NCI-H2107 (cell line): ENCODE results near the gene CDC14C.
"Not testable (repeated sequence)": the region's sequence is repeated elsewhere in the genome, so short reads cannot be mapped to it uniquely, and the experiment has no call there.

Experiments
- DNase-seq: peaks from one replicate; lab custom pipeline; 2025; lab: John Stamatoyannopoulos, UW

Gene CDC14C

DNA sequence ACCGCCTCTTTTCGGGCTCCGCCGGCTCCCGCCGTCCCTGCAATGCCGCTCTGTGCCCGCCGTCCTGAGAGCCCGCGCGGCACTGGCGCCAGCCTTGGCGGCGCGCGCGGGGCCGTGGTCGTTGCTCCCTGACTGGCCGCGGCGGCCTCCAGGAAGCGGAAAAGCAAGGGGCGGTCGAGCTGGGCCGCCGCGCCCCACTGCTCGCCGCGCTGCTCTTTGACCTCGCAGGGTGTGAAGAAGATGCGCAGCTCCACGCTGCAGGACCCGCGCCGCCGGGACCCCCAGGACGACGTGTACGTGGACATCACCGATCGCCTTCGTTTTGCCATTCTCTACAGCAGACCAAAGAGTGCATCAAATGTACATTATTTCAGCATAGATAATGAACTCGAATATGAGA, at the start of gene CDC14C:
CDC14C (plus strand) TSS at position 115 of the 400 bp plus-strand sequence; CDS start at position 241, 126 bp downstream.
- DNase-seq: no peak

DNA sequence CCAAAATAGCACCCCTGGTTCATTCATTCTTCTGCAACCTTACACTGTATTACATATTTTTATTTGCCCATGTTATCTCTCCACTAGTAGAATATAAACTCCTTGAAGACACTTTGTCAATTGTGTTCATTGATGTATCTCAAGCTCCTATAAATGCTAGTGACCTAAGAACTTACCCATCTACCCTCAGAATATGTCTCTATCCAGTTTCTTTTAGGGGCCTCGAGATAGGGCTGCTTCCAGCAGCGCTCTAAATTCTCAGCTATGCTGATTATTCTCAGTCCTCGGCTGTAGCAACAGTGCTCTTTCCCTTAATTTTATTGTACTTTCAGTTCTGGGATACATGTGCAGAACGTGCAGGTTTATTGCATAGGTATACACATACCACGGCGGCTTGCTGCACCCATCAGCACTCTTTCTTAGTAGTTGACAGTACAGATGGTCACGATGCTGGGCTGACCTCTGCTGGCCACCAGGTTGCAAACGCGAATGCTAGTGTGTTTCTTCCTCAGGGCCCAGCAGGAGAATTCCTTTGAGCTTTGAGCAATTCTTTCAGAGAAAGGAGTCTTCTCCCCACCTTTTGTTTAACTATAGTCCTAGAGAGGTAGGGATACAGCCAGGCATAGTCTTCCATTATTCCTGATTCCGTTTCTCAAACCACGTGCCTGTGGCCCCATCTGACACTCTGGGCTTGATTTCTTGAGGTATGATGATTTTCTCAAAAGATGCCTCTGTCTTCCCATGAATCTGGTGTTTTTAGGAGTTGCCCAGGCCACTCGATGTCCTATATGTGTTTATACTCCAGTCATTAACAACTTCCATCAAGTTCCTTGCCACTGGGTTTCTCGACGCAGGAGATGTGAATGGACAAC, 49.1 kb upstream of the CDC14C start:
- no peak for DNase-seq

DNA sequence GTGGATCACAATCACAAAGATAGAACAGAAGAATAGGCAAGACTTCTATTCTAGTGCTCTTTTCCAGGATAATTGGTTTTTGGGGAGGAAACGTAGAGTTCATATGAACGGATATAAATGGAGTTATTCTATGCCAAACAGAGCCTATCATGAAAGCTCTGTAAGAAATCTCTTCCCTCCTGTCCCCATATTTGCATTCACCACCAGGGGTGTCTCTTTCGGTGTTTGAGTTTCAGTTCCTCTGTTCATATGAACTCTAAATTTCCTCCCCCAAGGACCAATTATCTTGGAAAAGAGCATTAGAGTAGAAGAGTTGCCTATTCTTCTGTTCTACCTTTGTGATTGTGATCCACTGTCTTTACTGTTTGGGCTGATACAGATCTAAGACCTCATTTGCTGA, 48.3 kb upstream of the CDC14C start:
- no peak for DNase-seq

DNA sequence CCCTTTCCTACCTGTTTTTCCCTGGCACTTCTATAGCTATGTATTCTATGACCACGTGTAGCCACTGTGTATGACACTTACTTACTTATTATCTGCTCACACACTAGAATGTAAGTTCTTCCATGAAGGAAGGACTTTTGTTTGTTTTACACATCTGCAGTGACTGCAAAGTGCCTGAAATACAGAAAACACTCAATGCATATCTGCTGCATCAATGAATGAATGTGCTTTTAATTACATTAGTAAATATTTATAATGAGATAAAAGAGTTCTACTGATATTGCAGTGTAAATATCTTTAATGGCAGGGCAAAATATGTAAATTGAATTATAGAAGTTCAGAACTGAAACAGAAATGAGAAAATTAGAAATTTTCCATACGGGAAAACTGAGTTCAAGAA, 43.5 kb upstream of the CDC14C start:
- no peak for DNase-seq

GRCh38 chr7:48887500-48887899, 36.8 kb upstream of the CDC14C start:
- no peak for DNase-seq

DNA sequence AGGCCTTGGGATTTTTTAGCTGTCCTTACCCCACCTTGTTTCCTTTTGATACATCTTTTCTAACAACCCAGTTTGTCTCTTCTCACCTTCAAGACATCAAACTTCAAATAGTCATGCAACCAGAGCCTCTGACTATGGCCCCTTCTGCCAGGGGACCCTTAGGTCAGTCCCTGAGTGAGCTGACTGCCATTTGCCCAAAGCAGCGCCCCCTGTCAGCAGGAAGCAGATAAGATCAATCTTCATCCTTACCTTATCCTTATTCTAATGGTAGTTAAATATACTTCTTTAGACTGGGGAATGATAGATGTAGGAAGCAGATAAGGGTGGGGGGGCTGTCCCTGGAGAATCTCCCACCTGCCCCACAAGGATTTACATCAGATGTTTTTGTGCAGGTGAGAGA, 29.8 kb upstream of the CDC14C start:
- DNase-seq: no peak

DNA sequence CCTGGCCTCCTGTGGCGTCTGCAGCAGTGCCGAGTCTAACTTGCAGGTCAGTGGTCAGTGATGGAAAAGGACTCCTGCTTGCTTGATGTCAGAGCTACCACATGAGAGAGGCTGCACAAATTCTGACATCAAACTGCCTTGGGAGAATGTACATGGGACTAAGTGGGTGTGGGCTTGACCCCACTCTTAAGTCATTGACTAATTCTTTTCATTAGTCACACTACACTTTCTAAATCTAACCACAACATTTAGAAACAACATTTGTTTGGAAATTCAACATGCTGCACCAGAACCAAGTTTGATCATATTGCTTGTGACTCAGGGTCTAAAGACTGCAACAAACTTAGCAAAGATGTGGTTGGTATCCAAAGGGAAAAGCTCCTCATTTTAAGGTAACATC, 24.4 kb upstream of the CDC14C start:
- DNase-seq: no peak

DNA sequence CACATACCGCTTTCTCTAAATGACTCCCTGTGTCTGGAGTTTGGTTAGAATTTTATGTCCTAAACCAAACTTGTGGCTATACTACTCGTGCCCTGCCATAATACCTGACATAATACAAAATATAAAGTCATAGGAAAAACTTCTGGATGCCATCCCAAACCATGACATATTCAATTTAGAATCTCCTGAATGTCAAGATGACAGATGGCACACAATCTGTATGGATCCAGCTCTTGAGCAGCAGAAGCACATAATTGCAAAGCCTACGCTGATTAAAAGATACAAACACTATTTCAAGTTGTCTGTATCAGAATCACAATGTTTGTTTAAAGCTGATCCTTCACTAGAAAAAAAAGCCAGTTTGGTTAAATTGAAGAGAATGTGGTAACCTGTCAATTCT, 22.4 kb upstream of the CDC14C start:
- DNase-seq: no peak

DNA sequence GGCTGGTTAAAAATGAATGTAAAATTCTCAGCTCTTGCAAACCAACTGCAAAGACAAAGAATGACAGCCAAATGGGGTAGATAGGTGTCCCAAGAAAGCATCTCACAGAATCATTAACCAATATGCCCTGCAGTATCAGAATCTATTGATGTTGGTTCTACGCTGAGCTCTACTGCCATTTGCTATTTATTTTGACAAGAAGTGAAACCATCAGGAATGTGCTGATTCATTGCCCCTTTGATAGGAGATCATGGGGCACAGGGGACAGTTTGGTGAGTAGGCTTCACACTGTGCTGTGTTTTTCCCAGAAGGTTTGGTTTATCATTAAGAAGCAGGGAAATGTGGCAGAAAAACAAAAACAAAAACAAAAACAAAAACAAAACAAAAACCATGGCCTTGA, 19.4 kb upstream of the CDC14C start:
- DNase-seq: no peak

DNA sequence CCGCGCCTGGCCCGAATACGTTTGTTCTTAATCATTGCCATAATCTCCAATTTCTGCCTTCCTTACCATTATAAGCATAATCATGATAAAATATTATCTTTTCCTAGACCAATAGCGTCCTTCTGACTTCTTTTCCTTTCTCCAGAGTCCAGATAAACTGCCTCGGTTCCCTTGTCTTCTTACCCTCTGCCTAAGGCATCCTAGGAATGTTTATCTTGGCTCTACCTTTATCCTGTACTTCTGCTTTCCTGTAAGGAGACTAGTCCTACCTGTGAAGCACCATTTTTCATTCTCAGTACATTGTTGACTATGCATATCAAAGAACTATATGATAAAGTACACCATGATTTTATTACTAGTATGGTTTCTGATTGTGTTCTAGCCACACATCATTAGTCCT, 18.7 kb upstream of the CDC14C start:
- not testable (repeated sequence) for DNase-seq

GRCh38 chr7:48909887-48910286, 14.5 kb upstream of the CDC14C start:
- DNase-seq: not testable (repeated sequence)

GRCh38 chr7:48931481-48931880, 7.1 kb downstream of the CDC14C start:
- DNase-seq: no peak

DNA sequence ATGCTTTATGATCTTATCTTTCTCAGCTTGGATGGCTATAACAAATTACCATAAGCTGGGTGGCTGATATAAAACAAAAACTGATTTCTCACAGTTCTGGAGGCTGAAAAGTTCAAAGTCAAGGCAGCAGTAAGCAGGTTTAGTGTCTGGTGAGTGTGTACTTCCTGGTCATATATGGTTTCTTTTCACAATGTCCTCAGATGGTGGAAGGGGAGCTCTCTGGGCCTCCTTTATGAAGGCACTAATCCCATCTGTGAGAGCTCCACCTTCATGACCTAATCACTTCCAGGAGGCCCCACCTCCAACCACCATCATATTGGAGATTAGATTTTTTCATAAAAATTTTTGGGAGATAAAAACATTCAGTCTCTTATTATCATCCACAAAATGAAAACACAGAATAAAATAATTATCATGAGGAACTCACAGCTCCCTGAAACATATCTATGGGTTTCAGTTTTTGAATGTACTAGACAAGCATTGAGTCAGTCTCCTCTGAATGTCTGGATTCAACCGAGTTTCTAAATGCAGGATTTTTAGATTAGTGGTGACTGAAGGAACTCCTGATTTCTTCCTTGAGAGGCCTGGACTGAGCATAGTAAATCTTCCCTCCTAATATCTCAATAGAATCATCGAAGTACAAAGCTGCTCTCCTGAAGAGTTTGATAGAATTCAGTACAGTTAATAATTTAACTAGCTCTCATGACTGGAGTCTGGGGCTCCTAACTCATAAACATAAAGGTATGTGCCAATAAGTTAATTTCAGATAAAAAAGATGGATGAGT, 8.0 kb downstream of the CDC14C start:
- no peak for DNase-seq

DNA sequence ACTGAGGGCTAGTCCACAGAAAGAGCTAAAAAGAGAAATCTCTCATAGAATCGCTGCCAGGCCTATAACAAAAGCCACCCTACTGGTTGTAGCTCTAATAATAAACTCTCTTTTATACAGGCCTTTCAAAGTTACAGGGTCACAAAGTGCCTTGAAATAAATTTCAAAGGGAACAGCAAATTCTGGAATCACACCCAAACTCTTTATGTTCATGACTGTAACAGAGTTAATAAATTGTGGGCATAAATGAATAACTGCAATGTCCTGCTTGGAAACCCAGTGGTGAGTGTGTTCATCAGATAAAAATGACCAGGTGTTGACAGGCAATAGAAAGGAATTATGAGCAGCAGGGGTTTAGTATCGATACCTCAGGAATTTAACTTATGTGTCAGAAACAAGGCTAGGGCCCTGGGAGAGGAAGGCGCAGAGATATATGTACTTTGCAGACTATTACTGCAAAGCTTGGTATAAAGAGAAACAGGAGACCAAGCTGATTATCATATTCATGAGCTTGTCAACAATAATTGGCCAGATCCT, 9.3 kb downstream of the CDC14C start:
- DNase-seq: no peak

DNA sequence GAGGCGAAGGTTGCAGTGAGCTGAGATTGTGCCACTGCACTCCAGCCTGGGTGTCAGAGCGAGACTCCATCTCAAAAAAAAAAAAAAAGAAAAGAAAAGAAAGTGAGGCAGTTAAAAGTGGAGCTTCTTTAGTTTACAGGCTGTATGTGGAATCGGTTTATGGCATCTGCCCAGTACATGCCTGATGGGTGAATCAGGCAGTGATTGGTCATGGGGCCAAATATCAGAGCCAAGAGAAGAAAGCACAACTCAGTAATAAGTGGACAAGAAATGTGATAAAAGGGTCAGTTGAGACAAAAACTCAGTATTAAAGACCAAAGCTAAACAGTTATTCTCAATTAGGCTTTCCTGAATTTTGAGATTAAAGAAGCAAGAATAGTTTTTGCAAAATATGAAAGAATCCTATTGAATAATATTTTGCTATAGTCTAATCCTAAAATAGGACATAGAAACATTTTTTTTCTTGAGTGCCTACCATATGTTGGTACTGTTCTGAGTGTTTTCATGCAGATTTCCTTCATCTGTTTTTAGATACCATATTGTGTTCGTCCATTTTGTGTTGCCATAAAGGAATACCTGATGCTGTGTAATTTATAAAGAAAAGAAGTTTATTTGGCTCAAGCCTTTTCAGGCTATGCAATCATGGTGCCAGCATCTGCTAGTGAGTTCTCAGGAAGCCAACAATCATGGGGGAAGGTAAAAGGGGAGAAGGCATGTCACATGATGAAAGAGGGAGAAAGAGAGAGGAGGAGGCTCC, 14.4 kb downstream of the CDC14C start:
- no peak for DNase-seq

GRCh38 chr7:48943279-48943990, 19.1 kb downstream of the CDC14C start:
- DNase-seq: no peak

GRCh38 chr7:48955916-48956315, 31.6 kb downstream of the CDC14C start:
- DNase-seq: no peak

DNA sequence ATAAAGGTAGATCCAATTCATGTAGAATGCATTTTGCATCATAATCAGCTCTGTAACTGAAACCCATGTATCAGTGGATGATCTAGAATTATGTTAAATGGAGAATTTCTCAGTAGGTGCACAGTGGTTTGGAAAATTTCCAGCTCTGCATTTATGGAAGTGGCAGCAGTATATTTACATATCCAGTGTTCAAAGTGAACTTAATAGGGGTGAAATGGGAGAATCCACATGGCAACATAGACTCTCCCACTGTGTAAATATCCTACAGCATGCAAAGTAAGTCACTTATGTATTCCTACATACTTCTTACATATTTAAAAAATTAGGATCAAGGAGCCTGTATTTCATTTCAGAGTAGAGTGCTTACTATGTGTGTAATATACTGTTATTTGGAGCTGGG, 35.3 kb downstream of the CDC14C start:
- no peak for DNase-seq

GRCh38 chr7:48962821-48963505, 38.6 kb downstream of the CDC14C start:
- no peak for DNase-seq

DNA sequence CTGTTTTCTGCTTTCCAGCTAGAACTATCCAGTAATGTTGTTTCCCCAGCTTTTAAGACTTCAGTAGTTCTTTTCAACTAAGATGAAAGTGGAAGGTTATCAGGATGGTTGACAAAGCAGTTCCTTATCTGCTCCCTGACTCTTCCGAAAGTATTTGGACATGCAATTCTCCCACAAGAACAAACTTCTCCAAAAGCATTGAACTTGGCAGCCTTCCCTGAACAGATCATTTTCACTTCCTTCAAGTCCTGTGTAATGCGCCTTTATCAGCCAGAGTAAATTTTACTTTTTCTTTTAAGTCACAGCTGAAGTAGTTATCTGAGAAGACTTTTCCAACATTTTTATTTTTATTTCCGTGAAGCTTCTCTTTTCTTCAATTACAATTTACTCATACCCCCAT, 39.7 kb downstream of the CDC14C start:
- no peak for DNase-seq

GRCh38 chr7:48971173-48971572, 46.8 kb downstream of the CDC14C start:
- DNase-seq: no peak
